Measurements from ENCODE around the gene CYTL1. TPM values are rescaled to one million over a fixed set of nuclear protein-coding genes. Genes with fewer than 3 reads are reported as not detected.

Gene CYTL1
- total and polyA plus RNA-seq, 2 of the 13 experiments (the other 11 are each of a cell fraction or from before 2014, with no cell fraction given): not detected

DNA sequence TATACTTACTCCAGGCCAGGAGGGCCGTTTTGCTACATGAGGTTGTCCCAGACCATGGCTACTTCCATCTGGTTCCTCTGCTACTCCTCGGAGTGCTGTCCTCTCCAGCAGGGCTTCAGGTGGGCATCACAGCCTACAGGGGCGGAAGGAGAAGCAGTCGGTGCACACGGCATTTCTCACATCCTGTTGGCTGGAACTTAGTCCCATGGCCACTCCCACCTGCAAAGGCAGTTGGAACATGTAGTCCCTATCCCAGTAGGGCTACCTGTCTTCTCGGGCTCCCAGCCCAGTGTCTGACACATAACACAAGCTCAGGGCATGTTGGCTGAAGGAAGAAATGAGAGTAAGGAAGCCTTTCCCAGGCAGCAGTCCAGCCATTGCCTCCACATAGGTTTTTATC is 24.3 kb upstream of the CYTL1 start:
- CTCF ChIA-PET (ENCODE audit: low intra/inter-chr PET ratio, low total read pairs): no interaction called here
- H3K27me3 ChIP-seq (ENCODE audit: control insufficient read depth in 1 of 2, insufficient read depth in 2 of 2, low read length in 2 of 2): peaks cover 0 to 4% of the 10 kb centered on the region in 2 experiments; a peak in 2 of 5 replicates

DNA sequence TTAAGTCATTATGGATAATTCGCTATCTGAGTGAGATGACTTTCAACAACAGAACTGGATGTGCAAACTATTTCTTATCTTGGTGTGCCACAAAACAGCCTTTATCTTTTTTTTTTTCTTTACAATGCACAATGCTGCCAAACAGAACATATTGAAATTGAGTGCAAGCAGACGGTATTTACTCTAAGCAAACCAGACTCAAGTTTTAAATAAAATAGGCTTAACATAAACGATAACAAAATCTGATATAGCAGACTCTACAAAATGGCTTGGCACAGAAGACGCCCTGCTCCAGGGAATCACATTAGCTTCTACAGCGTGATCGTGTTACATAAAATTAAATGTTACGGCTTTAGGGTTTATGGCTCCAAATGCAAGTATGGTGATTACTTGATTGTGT is 22.4 kb upstream of the CYTL1 start:
- TF ChIP-seq PHF21A (CRISPR knock-in tag; IDR thresholded peaks at IDR 0.05): no peak
- TF ChIP-seq CEBPB (IDR thresholded peaks at IDR 0.05; ENCODE audit: borderline replicate concordance, low read depth, low read length): no peak
- TF ChIP-seq ZNF292 (CRISPR knock-in tag; IDR thresholded peaks at IDR 0.05; ENCODE audit: borderline replicate concordance, low read depth): no peak
- TF ChIP-seq GATAD2A (CRISPR knock-in tag; IDR thresholded peaks at IDR 0.05): no peak
- in situ Hi-C loops (cut with HindIII; ENCODE audit: extremely low pct_ligation_motif_present, low pct_unique_long_range_greater_than_20kb): no loop called here
- intact Hi-C loops (cut with micrococcal nuclease; ENCODE audit: unreplicated experiment): no loop called here
- Histone ChIP-seq H3K4me1 (ENCODE audit: insufficient read depth, low read length) (no peaks in the 10 kb centered on the region), H3K79me2 (ENCODE audit: insufficient read depth, low read length) (no peaks in the 10 kb centered on the region), H4K20me1 (ENCODE audit: insufficient read depth, low read length) (no peaks in the 10 kb centered on the region), H3K4me3 (replicated peaks in 1 of 3; ENCODE audit: insufficient read depth in 1 of 3, low read depth in 2 of 3, low read length in 3 of 3) (no peak overlapping the region), H3K4me2 (ENCODE audit: low read depth, low read length) (no peak overlapping the region), H3K9ac (ENCODE audit: insufficient read depth, low read depth, low read length) (no peak overlapping the region), H3K9me3 (ENCODE audit: low read length) (no peaks in the 10 kb centered on the region), H2AFZ (ENCODE audit: low read length) (no peak overlapping the region), H3K27ac (ENCODE audit: extremely low read length, insufficient read depth, low read length) (no peak overlapping the region), H3K27me3 (ENCODE audit: control insufficient read depth in 1 of 2, insufficient read depth in 2 of 2, low read length in 2 of 2) (peaks cover 0 to 4% of the 10 kb centered on the region in 2 experiments; a peak in 2 of 5 replicates), H3K36me3 (replicated peaks in 1 of 2; ENCODE audit: control insufficient read depth in 1 of 2, insufficient read depth in 2 of 2, low read length in 2 of 2) (no peaks in the 10 kb centered on the region)
- CTCF ChIA-PET (ENCODE audit: low intra/inter-chr PET ratio, low total read pairs): no interaction called here
- DNase-seq (ENCODE audit: low spot score) (no peak), ATAC-seq (no peak), FAIRE-seq (no peak)
- no TSS peak for BruUV-seq (replicated peaks)
- WGBS (ENCODE audit: low lambda C conversion rate): 46% methylated on average over 7 of the region's 7 CpGs
- POLR2A ChIA-PET: no interaction called here

More for the DNA sequence above, 24.3 kb upstream of the CYTL1 start:
- H3K4me1 ChIP-seq (ENCODE audit: insufficient read depth, low read length): no peaks in the 10 kb centered on the region
- ATAC-seq: no peak
- POLR2A ChIA-PET: no interaction called here
- H3K27ac ChIP-seq (ENCODE audit: extremely low read length, insufficient read depth, low read length): no peak overlapping the region
- H3K4me2 ChIP-seq (ENCODE audit: low read depth, low read length): no peak overlapping the region
- no peak for DNase-seq (ENCODE audit: low spot score)
- no peak overlapping the region for H3K4me3 ChIP-seq (replicated peaks in 1 of 3; ENCODE audit: insufficient read depth in 1 of 3, low read depth in 2 of 3, low read length in 3 of 3)
- no peak overlapping the region for H3K9ac ChIP-seq (ENCODE audit: insufficient read depth, low read depth, low read length)
- H3K9me3 ChIP-seq (ENCODE audit: low read length): no peaks in the 10 kb centered on the region
- in situ Hi-C loops (cut with HindIII; ENCODE audit: extremely low pct_ligation_motif_present, low pct_unique_long_range_greater_than_20kb): no loop called here
- H3K79me2 ChIP-seq (ENCODE audit: insufficient read depth, low read length): no peaks in the 10 kb centered on the region
- BruUV-seq (replicated peaks): no TSS peak
- H4K20me1 ChIP-seq (ENCODE audit: insufficient read depth, low read length): no peaks in the 10 kb centered on the region
- intact Hi-C loops (cut with micrococcal nuclease; ENCODE audit: unreplicated experiment): no loop called here
- no peak overlapping the region for H2AFZ ChIP-seq (ENCODE audit: low read length)
- TF ChIP-seq, protein P1, sequence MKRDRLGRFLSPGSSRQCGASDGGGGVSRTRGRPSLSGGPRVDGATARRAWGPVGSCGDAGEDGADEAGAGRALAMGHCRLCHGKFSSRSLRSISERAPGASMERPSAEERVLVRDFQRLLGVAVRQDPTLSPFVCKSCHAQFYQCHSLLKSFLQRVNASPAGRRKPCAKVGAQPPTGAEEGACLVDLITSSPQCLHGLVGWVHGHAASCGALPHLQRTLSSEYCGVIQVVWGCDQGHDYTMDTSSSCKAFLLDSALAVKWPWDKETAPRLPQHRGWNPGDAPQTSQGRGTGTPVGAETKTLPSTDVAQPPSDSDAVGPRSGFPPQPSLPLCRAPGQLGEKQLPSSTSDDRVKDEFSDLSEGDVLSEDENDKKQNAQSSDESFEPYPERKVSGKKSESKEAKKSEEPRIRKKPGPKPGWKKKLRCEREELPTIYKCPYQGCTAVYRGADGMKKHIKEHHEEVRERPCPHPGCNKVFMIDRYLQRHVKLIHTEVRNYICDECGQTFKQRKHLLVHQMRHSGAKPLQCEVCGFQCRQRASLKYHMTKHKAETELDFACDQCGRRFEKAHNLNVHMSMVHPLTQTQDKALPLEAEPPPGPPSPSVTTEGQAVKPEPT (CRISPR knock-in tag; IDR thresholded peaks at IDR 0.05; ENCODE audit: low read depth): no peak
- TF ChIP-seq POLR2AphosphoS5 (IDR thresholded peaks at IDR 0.05; ENCODE audit: low read depth, low read length) (no peak), PCBP1 (IDR thresholded peaks at IDR 0.05; ENCODE audit: borderline replicate concordance, low read depth, low read length) (no peak), MXI1 (IDR thresholded peaks at IDR 0.05; ENCODE audit: borderline replicate concordance, low read depth, low read length) (no peak), SRF (IDR thresholded peaks at IDR 0.05; ENCODE audit: low read depth, low read length) (no peak)
- H3K36me3 ChIP-seq (replicated peaks in 1 of 2; ENCODE audit: control insufficient read depth in 1 of 2, insufficient read depth in 2 of 2, low read length in 2 of 2): no peaks in the 10 kb centered on the region
- FAIRE-seq: no peak
- 7% methylated on average over 3 of the region's 6 CpGs for WGBS (ENCODE audit: low lambda C conversion rate)
